NCI-H345 treated with DMSO at 0.1 percent for 48 hours (cell line): Measurements from ENCODE around the gene ASIC2.

Experiments
- DNase-seq: peaks from one replicate; lab custom pipeline; 2025; ENCODE audit not compliant: unreplicated experiment; lab: John Stamatoyannopoulos, UW

The ASIC2 gene

GRCh38 chr17:33290253-33290652, 2.8 kb downstream of the ASIC2 start:
- no peak for DNase-seq

GRCh38 chr17:33288954-33289353, 4.1 kb downstream of the ASIC2 start:
- DNase-seq: no peak

DNA sequence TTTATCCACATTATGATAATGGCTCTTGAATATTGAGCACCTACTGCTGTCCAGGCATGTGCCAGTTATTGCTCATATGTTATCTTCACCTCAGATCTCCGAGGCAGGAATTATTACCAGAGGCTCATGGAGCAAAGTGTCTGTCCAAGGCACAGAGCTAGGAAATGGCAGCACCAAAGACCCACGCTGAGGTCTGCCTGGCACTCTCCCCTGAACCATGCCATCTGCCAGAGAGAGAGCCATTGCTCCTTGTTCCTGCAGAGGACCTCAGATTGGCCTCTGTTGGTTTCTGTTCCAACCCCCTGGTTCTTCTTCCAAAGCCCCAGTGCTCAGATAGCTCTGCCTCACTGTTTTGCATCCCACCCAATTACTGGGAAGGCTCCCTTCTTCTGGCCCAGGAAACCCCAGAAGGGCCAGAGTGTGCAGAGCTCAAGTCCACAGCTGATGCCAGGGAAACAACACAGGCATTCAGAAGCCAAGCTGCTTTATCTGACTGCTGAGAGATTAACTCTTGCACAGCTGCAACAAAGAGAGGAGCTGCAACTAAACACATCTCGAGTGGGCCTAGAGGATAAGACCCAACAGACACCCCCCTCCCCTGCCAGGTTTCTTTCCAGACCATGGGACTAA, 5.9 kb downstream of the ASIC2 start:
- DNase-seq: no peak

DNA sequence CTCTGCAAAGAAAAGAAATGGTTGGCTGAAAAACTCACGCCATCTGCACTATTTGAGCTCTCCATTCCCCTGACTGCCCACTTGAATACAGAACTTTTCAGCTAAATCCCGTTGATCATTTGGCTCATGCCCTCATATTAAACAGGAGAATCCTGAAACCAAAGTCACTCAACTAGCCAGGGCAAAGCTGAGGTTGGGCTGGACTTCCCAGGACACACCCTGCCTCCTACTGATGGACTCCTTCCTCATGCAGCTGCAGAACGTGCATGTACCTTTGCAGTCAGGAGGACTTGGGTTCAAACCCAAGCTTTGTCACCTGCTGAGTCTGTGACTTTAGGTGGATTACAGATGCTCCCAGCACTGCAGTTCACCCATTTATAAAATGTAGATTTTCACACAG, 7.7 kb downstream of the ASIC2 start:
- DNase-seq: no peak

GRCh38 chr17:33284022-33284421, 9.1 kb downstream of the ASIC2 start:
- no peak for DNase-seq

- no peak for DNase-seq
These were observed 12.7 kb downstream of the ASIC2 start for GRCh38 chr17:33280162-33280943.

DNA sequence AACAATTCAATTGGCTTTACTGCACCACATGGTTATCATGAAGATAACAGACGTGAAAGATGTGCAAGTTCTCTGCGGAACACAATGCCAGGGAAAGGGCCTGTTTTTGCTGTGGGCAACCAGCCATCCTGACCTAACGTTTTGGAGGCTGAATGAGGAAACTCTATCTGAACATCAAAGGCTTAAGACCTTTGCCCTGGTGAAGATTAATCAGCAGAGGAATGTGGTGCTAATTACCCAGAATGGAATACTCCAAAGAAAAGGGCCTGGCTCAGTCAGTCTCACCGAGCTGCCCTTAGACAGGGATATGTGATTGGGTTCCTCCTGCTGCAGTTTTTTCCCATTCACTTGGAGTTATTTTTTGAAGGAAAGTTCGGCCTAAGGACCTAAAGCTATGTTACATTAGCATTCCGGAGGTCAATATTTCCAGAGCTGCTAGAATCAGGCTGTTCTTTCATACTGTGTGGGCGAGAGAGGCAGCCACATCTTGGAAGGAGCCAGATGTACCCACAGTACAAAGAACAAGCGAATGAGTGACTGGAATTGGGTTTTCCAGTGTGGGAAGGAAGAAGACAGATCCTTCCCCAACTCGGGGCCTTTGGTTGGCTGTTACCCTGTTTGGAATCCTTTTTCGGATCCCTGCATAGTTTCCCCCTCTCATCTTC, 15.5 kb downstream of the ASIC2 start:
- no peak for DNase-seq

- no peak for DNase-seq
These were observed 19.2 kb downstream of the ASIC2 start for GRCh38 chr17:33273743-33274410.

- DNase-seq: no peak
These were observed 19.8 kb downstream of the ASIC2 start for GRCh38 chr17:33273271-33273670.

GRCh38 chr17:33272438-33272837, 20.7 kb downstream of the ASIC2 start:
- no peak for DNase-seq

DNA sequence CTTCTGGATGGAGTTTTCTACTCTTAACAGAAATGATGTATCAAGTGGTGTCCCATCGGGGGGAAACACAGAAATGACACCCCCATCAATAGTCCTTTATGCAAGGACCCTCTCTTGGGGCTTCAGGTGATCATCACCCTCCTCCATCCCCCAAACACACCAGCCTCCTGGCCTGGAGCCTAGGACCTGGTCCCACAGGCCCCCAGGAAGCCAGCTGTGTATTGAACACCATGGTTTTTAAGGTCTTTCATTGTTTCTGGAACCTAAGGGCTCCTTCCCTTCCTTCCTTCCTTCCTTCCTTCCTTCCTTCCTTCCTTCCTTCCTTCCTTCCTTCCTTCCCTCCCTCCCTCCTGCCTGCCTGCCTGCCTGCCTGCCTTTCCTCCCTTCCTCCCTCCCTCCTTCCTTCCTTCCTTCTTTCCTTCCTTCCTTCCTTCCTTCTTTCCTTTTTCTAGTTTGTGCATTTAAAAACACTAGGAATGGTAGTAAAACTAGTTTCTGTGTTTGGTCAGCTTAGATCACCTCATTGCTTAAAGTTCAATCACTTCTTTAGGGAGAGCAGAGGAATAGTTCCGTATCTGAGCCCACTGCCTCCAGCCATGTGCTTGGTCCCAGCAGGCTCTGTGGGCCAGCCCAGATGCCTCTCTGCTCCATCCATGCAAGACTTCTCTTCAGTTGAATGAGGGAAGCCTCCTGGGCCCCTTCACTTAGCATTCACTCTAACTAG, 23.6 kb downstream of the ASIC2 start:
- DNase-seq: no peak

- DNase-seq: no peak
These were observed 25.1 kb downstream of the ASIC2 start for GRCh38 chr17:33267851-33268548.

- no peak for DNase-seq
These were observed 25.8 kb downstream of the ASIC2 start for GRCh38 chr17:33267271-33267790.

DNA sequence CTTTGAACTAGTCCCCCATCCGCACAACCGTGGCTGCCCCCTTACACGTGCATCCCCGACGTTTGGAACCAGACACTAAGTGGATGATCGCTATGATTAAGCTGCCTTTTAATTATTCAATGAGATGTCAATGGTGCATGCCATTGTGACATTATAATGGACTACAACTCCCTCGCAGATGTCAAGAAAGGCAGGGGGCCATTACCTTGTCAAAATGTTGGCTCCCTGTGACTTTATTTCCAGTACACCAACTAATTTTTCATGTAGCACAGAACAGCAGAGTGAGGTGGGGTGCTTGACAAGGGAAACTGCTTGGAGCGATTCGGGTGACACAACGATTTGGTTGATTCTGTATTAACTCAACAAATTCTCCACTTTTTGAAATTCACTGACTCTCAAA, 26.5 kb downstream of the ASIC2 start:
- no peak for DNase-seq

DNA sequence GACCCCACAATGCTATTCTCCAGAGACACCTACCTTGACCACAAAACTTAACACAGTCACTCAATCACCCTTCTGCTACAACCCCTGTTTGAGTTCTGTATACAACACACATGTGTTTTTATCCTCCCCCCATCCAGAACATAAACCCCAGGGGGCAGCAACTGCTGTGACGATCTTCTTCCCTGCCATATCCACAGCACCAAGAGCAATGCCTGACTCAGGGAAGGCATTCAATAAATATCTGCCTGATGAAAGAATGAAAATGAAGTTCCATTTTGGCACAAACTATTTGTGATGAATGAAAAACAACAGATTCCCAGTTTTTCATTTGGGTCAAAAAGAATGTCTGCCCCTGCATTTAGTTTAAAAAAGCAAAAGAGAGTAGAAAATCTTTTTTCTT, 27.0 kb downstream of the ASIC2 start:
- no peak for DNase-seq

DNA sequence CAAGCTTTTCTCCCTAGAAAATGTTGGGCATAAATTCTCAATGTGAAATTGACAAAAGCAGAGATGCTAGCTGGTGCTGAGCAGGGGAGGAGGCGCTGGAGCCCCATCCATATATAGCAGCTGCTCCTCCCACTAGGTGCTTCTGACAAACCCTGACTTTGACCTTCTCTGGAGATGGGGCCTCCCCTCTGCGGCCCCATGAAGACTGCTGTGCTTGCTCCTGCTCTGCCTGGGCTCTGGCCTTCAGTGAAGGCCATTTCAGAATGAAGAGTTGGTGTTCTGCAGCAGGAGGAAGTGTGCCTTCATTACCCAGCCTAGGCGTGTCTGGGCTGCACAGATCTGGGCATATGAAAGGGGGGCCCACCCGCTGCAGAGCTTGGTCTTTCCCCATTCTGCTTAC, 29.7 kb downstream of the ASIC2 start:
- no peak for DNase-seq

- no peak for DNase-seq
These were observed 30.6 kb downstream of the ASIC2 start for GRCh38 chr17:33262266-33263123.

GRCh38 chr17:33261820-33262219, 31.3 kb downstream of the ASIC2 start:
- no peak for DNase-seq

GRCh38 chr17:33260638-33261037, 32.5 kb downstream of the ASIC2 start:
- peak; percentile 59 for DNase-seq
